HG03196 (cell line): ENCODE measurements around the gene ATP1A3.

ENCODE experiments used
- ATAC-seq: cut with Tn5 transposase; IDR thresholded peaks from one replicate; pipeline ENCODE4 v1.9.1; 2021; ENCODE audit not compliant: unreplicated experiment

Gene ATP1A3

DNA sequence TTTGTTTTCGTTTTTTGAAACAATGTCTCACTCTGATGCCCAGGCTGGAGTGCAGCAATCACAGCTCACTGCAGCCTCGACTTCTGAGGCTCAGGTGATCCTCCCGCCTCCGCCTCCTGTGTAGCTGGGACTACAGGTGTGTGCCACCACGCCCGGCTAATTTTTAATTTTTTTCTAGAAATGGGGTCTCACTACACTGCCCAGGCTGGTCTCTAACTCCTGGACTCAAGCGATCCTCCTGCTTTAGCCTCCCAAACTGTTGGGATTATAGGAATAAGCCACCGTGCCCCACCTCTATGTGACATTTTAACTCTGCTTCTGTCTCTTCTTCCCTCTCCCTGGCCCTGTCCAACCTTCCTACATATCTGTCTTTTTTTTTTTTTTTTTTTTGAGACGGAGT is 5.1 kb downstream of the ATP1A3 start:
- no peak for ATAC-seq

DNA sequence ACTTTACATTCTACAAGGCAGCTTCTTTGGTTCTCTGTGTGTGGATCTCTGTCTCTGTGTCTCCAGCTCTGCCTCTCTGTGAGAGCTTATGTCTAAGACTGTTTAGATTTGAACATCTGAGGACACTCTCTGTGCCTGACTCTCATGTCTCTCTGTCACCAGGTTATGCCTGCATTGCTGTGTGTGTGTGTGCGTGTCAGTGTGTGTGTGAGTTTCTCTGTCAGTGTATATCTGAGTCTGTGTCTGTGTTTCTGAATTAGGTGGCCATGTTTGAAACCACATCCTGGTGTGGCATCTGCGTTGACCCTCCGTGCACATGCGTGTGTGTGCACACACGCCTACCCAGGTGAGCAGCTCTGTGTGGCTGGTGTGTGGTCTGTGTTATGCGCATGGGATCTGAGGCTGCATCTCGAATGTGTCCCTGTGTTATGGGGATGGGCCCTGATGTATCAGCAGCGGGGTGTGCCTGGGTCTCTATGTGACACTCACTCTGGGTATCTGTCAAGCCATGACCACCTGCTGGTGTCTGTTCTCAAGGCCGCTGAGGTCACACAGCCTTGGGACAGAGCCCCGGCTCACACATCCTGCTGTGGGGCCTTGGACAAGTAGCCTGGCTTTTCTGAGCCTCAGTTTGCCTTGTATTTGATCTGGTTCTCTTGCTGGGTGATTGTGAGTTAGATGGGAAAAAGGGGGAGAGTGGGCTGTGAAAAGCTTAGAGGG is 6.7 kb downstream of the ATP1A3 start:
- ATAC-seq, result no peak

DNA sequence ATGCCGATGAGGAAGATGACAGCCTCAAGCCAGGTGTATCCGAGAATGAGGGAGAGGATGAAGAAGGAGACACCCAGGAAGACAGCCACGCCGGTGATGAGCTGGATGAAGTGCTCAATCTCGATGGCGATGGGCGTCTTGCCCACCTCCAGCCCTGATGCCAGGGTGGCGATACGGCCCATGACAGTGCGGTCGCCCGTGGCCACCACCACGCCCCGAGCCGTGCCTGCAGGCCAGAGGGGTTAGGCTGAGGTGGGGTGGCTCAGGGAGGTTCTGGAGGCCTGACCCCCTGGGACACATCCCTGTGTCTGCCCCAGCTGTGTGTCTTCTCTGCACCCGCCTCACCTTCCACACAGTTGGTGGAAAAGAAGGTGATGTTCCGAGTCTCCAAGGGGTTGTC is 9.1 kb downstream of the ATP1A3 start:
- ATAC-seq, result no peak

DNA sequence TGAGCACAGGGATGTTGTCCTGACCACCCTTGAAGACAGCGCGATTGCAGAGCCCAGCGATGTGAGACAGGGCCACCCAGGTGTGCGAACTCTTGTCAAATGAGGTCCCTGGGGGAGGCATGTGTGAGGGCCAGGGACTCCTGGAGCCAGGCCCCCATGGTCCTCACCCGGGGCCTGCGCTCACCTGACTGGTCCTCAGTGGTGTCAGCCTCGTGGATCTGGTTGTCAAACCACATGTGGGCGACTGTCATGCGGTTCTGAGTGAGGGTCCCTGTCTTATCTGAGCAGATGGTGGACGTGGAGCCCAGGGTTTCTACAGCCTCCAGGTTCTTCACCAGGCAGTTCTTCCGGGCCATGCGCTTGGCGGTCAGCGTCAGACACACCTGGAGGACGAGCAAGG is 12.3 kb downstream of the ATP1A3 start:
- no peak for ATAC-seq

DNA sequence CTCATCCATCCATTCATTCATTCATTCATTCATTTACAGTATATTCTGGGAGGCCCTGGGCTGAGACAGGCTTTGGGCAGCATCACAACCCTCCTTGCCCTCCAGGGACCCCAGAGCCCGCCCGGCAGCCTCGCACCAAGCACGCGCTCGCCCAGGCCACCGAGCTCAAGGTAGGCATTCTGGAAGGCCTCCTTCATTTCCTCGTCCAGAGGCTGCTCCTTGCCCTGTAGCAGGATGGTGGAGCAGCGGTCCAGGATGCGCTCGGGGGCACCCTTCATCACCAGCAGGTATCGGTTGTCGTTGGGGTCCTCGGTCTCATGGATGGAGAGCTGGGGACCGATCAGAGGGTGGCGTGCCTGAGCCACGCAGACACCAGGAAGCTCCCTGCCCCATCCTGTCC is 15.6 kb downstream of the ATP1A3 start:
- ATAC-seq, result no peak

DNA sequence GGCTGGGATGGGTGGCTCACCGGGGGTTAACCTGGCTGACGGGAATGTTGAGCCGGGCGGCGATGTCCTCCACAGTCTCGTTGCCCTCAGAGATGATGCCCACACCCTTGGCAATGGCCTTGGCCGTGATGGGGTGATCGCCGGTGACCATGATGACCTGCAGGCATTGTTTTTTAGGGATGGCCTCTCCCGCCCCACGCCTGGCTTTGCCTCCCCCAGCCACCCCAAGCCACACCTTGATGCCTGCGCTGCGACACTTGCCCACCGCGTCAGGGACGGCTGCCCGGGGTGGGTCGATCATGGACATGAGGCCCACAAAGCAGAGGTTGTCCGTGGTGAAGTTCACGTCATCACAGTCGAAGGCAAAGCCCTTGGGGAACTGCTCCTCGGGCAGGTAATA is 16.1 kb downstream of the ATP1A3 start:
- ATAC-seq, result no peak

DNA sequence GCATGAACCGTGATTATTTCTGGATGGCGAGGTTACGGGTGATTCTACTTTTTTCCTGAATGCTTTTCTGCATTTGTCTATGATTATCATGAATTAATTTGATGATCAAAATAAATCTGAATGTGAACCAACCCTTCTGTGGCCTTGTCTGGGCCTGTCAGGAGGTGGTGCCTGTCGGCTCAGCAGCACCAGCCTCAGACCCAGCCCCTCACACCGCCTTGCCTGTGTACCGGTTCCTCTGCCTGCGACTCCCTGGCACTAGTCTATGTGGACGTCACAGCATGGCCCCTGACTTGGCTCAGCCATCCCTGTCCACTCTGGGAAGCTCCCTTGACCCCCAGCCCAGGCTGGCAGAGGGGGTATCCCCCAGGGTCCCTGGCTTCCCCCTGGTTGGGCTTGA is 19.4 kb downstream of the ATP1A3 start:
- no peak for ATAC-seq

DNA sequence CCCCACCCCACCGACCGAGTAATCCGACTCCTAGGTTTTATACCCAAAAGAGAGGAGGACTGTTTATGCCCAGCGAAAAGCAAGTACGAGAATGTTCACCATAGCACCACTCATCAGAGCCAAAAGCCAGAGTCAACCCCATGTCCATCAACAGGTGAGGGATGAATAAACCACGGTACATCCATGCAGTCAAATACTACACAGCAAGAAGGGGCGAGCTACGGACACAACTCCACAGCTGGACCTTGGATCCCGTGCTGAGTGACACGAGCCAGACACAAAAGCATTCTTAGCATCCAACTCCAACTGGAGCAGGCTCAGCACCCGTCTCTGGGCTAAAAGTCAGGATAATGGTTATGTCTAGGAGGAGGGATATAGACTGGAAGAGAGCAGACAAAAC is 22.7 kb downstream of the ATP1A3 start:
- ATAC-seq, result no peak

DNA sequence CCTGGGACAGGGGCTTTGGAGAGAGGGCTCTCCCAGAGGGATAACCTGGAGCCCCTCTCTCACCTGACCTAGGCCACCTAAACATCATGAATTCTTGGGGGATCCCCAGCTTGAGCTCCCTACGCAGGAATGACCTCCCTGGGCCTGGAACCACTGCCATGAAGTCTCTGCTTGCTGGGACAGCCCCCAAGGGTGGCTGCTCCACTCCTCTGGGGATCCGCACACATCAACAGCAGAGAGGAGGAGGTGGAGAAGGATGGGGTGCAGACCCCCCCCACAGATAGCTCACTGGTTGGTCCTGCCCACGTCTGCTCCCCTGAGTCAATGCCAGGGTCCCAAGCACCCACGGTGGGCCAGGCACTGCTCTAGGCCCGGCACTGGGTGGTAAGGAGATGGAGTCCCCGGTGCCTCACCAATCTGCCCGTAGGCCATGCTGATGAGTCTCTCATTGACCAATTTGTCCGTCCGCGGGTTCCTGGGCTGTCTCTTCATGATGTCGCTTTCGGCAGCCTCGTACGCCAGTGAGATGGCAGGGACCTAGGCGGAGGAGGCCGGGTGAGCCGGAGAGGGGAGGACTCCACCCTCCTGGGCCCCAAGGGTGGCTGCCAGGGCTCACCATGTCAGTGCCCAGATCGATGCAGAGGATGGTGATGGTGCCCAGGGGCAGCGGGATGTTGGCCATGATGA is 24.1 kb downstream of the ATP1A3 start:
- no peak for ATAC-seq

DNA sequence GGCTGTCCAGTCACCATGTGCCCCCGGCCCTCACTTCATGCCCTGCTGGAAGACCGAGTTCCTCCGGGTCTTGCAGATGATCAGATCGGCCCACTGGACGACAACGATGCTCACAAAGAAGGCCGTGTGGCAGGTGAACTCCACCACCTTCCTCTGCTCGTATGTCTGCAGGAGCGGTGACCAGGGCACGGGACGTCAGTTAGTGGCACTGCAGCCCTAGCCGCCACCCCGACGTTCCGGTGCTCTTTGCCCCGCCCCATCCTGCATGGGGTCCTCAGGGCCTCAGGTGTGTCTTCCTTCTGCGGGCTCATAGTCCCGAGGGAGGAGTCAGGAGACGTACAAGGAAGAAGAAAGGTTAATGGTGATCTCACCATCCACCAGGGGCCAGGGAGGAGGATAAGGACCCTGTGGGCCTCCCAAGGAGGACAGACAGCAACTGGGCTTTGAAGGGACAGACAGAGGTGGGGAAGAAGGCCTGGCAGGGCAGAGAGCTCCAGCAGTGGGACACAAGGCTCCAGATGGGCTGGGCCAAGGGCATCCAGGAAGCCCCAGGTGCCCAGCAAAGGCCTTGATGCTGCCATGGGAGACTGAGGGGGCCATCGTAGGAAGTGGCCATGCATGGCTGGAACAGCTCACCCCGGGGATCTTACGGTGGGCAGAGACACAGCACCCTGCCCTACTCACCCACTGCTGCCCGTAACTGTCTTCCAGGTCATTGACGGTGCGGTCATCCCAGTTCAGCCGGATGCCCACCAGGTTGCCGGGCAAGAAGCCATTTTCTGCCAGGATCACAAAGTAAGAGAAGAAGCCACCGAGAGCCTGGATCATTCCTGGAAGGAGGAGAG is 25.1 kb downstream of the ATP1A3 start:
- ATAC-seq, result no peak

DNA sequence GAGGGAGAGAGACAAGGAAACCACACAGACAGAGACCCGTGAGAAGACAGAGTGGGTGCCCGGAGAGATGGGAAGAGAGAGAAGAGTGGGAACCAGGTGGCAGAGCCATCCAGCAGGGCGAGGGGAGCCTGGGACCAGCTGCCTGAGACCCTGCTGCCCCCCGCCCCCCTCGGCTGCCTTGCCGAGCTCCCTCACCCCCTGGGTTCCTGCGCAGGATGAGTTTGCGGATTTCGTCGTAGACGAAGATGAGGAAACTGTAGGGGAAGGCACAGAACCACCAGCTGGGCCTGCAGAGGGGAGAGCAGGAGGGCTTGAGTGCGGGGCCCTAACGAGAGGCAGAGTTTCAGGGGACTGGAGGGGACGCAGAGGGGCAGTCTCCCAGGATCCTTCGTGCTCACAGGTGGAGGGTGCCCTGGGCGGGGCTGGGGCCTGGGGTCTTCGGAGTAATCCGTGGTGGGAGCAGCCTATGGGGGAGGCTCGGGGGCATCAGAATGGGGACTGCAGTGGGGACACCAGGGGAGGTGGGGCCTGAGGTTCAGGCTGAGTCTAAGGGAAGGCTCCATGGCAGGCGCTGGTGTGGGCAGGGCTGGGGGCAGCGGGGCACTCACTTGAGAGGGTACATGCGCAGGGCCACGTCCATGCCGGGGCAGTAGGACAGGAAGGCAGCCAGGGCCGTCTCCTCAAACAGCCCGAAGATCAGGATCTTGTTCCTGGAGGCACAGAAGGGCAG is 26.8 kb downstream of the ATP1A3 start:
- no peak for ATAC-seq

DNA sequence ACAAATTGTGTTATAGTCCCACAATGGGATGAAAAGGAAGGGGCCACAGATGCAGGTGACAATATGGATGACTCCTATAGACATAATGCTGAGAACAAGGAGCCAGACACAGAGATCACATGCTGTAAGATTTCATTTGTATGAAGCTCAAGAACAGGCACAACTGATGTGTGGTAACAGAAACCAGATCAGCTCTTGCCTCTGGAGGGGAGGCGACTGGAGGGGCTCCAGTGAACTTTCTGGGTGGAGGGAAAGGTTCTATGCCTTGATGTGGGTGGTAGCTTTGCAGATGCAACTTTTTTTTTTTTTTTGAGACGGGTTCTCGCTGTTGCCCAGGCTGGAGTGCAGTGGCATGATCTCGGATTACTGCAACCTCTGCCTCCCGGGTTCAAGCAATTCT is 28.9 kb downstream of the ATP1A3 start:
- no peak for ATAC-seq

DNA sequence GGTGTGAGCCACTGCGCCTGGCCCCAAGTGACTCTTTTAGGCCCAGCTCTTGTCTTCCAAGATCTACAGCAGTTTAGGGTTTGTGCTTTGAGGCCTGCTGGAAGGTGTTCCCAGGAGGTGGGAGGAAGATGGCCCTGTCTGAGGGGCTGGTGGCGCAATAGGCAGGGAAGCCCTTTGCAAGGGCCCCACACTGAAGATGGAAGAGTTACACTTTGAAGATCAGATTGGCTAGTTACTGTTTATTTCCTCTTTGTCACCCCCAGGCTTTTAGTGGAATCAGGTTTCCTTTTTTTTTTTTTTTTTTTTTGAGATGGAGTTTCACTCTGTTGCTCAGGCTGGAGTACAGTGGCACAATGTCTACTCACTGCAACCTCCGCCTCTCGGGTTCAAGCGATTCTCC is 33.1 kb downstream of the ATP1A3 start:
- ATAC-seq, result no peak

DNA sequence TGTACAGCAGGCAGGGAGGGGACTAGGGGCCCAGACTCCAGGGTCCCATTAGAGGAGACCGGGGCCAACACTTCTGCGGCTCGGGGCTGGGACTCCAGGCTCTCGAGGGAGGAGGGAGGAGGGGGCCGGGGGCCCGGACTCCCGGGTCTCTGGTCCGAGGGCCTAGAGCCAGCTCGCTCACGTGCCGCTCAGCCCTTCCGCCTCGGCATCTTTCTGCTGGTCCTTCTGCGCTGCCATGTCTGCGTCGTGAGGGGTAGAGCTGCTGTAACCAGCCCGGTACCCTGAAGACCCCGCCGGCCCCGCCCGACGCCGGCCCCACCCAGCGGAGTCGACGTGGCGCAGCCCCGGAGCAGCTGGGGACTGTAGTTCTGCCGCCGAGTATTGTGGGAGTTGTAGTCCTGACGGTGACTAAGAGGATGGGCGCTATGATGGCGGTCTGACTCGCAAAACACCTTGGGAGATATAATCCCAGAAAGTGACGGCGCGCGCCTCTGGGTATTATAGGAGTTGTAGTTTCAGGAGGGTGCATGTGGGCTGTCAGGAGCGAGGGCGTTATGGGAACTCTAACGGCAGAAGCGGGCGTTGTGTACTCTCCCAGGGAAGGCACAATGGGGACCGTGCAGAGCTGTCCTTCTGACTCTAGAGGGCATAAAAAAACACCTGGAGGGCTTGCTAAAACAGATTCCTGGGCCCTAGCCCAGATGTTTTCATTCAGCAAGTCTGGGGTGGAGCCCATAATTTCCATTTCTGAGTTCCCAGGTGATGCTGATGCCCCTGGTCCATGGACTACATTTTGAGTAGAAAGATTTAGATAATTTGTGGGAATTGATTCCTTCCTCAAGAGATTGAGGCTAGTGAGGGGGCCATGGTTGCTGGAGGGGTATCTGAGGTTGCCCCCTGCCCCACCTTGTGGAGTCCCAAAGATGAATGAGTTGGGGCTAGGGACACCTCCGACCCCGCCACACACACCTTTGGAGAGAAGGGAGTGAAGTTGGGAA is 34.7 kb downstream of the ATP1A3 start, which contains the start of gene RABAC1:
RABAC1 (minus strand) TSS at position 266 of the 998 bp plus-strand sequence; CDS start at position 237, 29 bp downstream.
- ATAC-seq, result peak; percentile 81

DNA sequence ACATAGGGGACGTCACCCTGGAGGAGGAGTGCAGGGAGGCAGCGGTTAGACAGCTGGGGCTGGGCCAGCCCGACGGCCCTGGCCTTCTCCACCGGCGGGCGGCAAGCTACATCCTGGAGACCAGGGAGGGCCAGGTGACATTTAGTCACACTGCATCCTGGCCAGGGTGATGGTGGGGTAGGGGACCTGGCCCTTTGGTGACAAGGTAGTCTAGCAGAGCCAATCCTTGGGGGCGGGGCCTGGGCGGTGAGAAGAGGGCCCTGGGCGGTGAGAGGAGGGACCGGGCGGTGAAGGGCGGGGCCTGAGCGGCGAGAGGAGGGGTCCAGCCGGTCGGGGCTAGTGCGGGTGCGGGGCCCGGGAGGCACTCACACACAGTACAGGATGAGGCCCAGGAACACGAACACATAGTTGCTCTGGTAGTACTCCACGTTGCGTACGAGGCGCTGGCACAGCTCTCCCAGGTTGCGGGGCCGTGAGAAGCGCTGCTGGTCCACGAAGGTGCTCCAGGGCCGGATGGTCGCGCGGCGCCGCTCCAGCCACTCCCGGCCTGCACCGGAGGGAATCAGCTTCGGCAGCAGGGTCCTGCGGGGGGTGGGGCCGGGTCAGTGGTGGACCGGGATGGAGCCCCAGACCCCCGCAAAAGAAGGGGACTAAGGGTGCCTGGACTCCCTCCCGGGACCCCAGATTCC is 35.5 kb downstream of the ATP1A3 start:
- ATAC-seq, result peak; percentile 51

DNA sequence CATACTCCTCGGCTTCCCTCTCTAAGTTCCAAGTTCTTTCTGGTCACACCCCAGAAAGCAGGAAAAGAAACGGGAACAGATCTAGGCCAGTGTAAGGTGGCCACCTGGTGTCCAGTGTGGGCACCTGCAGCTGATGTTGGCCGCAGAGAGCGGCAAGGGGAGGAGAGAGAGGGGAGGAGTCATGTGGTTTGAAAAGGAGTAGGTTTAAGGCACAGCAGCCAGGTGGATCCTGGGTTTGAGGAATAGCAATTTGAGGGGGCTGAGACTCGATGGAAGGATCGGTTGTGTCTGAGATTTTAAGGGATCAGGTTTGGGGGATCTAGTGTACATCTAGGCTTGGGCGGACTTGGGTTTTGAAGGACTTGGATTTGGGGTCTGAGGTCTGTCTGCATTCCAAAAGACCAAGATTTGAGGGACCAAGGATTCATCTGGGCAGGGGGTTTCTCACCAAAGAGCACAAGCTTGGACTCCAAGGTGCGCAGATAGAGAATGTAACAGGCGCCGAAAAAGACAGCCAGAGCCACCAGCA is 36.1 kb downstream of the ATP1A3 start:
- no peak for ATAC-seq

DNA sequence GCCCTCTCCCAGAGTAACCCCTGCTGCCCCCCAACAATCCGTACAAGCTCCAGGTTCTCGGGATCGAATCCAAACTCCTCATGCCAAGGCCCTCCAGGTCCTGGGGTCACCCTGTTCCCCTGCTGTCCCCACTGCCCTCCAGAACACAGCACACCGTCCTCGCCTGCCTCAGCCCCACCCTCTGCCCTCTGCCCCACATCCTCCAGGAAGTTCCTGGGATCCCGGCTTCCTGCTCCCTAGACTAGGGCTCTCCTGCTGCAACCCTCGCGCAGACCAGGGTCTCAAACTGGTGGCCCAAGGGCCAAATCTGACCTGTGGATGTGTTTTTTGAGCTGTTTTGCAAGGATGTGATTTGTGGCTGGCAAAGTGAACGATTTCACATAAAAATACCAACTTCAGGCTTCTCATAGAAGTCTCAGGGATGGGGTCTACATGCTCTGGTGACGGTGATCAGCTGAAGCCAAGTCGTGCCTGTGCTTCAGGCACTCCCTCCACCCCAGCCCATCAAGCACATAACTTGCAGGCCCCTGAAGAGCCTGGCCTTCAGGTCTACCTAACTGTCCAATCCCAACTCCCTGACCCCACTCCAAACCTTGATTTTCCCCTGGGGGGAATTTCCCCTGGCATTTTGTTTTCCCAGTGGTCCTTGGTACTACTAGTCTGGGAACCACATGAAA is 36.7 kb downstream of the ATP1A3 start:
- no peak for ATAC-seq

DNA sequence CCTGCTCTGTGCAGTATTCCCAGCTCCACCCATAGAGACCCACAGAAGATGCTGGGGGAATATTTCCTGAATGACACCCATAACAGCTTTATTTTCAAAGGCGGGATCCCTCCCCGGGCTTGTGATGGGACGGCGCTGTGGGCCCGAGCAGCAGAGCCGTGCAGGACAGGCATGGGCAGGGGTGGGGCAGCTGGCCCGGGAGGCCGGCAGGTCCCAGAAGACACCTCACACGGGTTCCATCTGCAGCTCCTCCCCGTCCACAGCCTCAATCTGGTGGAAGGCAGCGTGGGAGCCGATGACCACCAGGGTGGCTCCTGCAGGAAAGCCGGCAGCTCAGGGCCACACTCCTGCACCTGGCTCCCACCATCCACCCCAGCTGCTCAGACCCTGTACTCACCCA is 37.4 kb downstream of the ATP1A3 start:
- ATAC-seq, result no peak

DNA sequence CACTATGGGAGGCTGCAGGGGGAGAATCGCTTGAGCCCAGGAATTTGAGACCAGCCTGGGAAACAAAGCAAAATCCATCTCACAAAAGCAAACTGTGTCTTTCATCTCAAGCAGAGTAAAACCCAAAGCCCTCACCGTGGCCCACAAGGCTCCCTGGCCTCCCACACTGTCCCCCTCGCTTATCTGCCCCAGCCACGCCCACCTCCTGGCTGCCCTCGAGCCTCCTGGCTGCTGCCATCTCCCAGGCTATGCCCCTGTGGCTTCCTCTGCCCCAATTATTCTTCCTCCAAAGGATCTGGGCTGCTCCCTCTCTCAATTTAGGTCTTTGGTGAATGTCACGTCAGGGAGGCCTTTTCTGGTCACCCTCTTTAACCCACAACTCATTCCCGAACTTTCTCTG is 38.5 kb downstream of the ATP1A3 start:
- no peak for ATAC-seq
